ENCODE results near the gene PREX1. TPM values are rescaled to one million over a fixed set of nuclear protein-coding genes. Genes with fewer than 3 reads are reported as not detected.
A peak's percentile ranks its signal among the peaks of the same experiment; 100 is the strongest.

PREX1 gene
- total RNA-seq, 4 donors from 2014 or later, result 9.9 to 150 (median 18.4) TPM

GRCh38 chr20:48754292-48754691 is 73.5 kb downstream of the PREX1 start:
- H3K4me1 ChIP-seq, result peaks cover 0 to 44% (median 18%) of the 10 kb centered on the region in 4 donors
- no peaks in the 10 kb centered on the region for H3K27me3 ChIP-seq
- TF ChIP-seq, protein P1, sequence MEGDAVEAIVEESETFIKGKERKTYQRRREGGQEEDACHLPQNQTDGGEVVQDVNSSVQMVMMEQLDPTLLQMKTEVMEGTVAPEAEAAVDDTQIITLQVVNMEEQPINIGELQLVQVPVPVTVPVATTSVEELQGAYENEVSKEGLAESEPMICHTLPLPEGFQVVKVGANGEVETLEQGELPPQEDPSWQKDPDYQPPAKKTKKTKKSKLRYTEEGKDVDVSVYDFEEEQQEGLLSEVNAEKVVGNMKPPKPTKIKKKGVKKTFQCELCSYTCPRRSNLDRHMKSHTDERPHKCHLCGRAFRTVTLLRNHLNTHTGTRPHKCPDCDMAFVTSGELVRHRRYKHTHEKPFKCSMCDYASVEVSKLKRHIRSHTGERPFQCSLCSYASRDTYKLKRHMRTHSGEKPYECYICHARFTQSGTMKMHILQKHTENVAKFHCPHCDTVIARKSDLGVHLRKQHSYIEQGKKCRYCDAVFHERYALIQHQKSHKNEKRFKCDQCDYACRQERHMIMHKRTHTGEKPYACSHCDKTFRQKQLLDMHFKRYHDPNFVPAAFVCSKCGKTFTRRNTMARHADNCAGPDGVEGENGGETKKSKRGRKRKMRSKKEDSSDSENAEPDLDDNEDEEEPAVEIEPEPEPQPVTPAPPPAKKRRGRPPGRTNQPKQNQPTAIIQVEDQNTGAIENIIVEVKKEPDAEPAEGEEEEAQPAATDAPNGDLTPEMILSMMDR (IDR thresholded peaks at IDR 0.05), result no peak
- TF ChIP-seq POLR2A (IDR thresholded peaks at IDR 0.05), result no peak
- H3K4me3 ChIP-seq, result no peak overlapping the region
- DNase-seq, result no peak
- H3K27ac ChIP-seq, result peak overlapping the region in 1 of 4 donors; percentile 55
- no peaks in the 10 kb centered on the region for H3K36me3 ChIP-seq
- peaks cover 0 to 3% (median 0%) of the 10 kb centered on the region in 4 donors for H3K9me3 ChIP-seq

DNA sequence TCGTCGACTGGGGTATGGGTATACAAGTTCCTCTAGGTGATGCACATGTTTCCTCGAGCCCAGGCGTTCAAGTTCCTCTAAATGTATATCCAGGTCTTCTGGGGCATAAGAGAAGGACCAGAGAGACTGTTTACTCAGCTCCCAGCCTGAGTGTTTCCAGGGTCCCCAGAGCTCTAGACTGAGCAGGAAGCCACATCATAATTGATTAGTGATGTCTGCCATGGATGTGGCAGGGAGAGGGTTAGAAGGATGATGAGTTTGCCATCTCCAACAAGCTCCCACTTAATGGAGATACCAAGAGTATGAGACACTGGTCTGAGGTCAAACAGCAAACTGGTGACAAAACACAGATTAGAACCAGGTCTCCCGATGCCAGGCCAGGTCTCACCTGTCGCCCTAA is 74.8 kb downstream of the PREX1 start:
- H3K36me3 ChIP-seq, result no peaks in the 10 kb centered on the region
- H3K4me3 ChIP-seq, result no peak overlapping the region
- peaks cover 0 to 35% (median 15%) of the 10 kb centered on the region in 4 donors for H3K4me1 ChIP-seq
- H3K27me3 ChIP-seq, result no peaks in the 10 kb centered on the region
- peak overlapping the region in 2 of 4 donors; percentile 17 to 83 for H3K27ac ChIP-seq
- peaks cover 0 to 3% (median 0%) of the 10 kb centered on the region in 4 donors for H3K9me3 ChIP-seq
- DNase-seq, result no peak
- TF ChIP-seq POLR2A (IDR thresholded peaks at IDR 0.05), result no peak
- TF ChIP-seq, protein P1 (IDR thresholded peaks at IDR 0.05), result no peak

- Histone ChIP-seq H3K9me3 (peaks cover 0 to 3% (median 0%) of the 10 kb centered on the region in 4 donors), H3K4me3 (no peak overlapping the region), H3K36me3 (no peaks in the 10 kb centered on the region), H3K27ac (peak overlapping the region; percentile 43 to 83 (median 60)), H3K27me3 (no peaks in the 10 kb centered on the region), H3K4me1 (peaks cover 0 to 43% (median 15%) of the 10 kb centered on the region in 4 donors)
- DNase-seq, result peak in 1 of 3 donors; percentile 56
- TF ChIP-seq, protein P1 (IDR thresholded peaks at IDR 0.05), result no peak
- no peak for TF ChIP-seq POLR2A (IDR thresholded peaks at IDR 0.05)
These were observed 75.9 kb downstream of the PREX1 start for GRCh38 chr20:48751871-48752270.

DNA sequence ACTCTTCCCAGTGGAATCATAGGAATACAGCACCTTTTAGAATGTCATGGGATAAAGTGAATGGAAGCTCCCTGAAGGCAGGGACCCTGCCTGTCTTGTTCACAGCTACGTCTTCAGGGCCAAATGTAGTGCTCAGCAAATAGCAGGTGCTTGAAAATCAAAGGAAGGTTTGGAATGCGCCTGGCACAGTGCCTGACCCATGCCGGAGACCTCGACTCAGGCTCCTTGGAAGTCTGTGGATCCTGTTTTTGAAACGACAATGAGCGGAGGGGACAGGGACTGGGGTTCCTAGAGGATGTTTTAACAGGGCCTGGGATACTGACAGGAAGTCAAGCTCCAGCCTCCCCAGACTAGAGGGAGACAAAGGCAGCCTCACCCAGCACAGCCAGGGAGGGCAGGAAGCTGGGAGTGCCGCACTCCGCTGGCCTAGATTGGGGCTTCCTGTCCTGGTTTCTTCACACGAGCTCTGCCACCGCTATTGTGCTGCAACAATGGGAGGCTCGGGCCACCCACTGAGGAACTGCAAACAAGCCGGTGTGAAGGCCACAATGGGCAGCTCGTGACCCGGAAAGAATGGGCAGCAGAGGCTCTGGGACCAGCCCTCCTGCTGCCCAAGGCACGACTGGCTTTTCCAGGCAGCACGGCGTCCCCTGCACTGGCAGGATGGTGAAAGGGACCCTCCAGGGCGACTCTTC is 76.7 kb downstream of the PREX1 start:
- Histone ChIP-seq H3K4me1 (peaks cover 0 to 43% (median 15%) of the 10 kb centered on the region in 4 donors), H3K9me3 (peaks cover 0 to 3% (median 0%) of the 10 kb centered on the region in 4 donors), H3K36me3 (no peaks in the 10 kb centered on the region), H3K27ac (peak overlapping the region; percentile 43 to 83 (median 60)), H3K4me3 (peak overlapping the region in 1 of 4 donors; percentile 15), H3K27me3 (no peaks in the 10 kb centered on the region)
- DNase-seq, result peak in 2 of 3 donors; percentile 75 to 80
- TF ChIP-seq, protein P1 (IDR thresholded peaks at IDR 0.05), result no peak
- TF ChIP-seq POLR2A (IDR thresholded peaks at IDR 0.05), result no peak

DNA sequence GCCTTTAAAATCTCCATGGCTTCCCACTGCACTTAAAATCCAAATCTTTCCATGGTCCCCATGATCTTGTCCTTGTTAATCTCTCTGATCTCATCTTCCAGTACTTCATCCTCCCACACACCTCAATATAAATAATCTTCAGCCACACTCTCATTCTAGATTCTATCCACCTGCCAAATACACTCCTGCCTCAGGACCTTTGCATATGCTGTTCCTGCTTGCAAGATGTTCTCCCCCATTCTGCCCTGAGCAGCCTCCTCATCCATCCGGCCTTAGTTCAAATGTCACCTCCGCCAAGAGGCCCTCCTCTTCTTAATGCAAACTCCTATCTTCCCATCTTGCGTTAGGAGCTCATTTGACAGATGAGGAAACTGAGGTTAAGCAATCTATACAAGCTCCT is 77.4 kb downstream of the PREX1 start:
- Histone ChIP-seq H3K4me1 (peaks cover 0 to 43% (median 15%) of the 10 kb centered on the region in 4 donors), H3K9me3 (peaks cover 0 to 2% (median 0%) of the 10 kb centered on the region in 4 donors), H3K27me3 (no peaks in the 10 kb centered on the region), H3K4me3 (no peak overlapping the region), H3K36me3 (no peaks in the 10 kb centered on the region), H3K27ac (peak overlapping the region in 1 of 4 donors; percentile 83)
- DNase-seq, result no peak
- TF ChIP-seq POLR2A (IDR thresholded peaks at IDR 0.05), result no peak
- TF ChIP-seq, protein P1 (IDR thresholded peaks at IDR 0.05), result no peak
